ENCODE data around the gene MECR.

Gene MECR

GRCh38 chr1:29255134-29255666, 24.5 kb upstream of the MECR start:
- DNase-seq (ENCODE audit: low read depth), result no peak

DNA sequence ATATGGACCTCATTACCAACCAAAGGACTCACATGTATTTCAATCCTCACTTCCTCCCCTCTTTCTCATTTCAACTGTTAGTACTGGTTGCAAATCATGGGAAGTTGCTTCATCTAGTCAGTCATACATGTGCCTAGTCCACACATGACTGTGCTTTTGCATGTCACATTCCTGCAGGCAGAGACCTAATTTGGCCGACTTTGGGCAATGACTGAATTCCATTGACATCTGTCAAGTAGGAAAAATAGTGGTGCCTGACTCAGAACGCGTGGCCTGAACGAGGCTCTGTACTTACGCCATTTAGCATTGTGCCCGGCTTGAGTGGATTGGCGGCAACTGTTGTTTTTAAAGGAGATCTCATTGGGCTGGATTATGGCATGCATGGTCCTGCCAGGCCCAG, 23.6 kb upstream of the MECR start:
- peak; percentile 27 for DNase-seq (ENCODE audit: low read depth)

DNA sequence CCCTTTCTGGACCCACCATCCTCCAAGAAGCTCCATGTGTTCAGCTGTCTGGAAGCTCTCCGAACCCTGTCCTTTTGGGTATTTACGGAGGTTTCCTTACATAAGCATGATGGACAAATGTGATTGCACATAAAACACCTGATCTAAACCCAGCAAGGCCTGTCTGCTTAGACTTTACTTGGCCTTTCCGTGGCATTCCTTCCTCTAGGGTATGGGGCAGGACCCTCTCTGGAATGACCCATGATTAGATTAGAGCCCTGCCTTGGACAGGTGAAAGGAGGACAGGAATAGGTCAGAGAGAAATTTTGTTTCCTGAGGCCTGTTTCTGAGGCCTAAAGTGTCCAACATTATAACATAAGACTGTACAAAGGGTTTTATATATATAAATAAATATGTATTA, 22.4 kb upstream of the MECR start:
- DNase-seq (ENCODE audit: low read depth), result no peak

- DNase-seq (ENCODE audit: low read depth), result no peak
These were observed 20.7 kb upstream of the MECR start for GRCh38 chr1:29251164-29252124.

- peak; percentile 18 for DNase-seq (ENCODE audit: low read depth)
These were observed 19.3 kb upstream of the MECR start for GRCh38 chr1:29249951-29250581.

GRCh38 chr1:29249170-29249691, 18.5 kb upstream of the MECR start:
- DNase-seq (ENCODE audit: low read depth), result peak; percentile 69

DNA sequence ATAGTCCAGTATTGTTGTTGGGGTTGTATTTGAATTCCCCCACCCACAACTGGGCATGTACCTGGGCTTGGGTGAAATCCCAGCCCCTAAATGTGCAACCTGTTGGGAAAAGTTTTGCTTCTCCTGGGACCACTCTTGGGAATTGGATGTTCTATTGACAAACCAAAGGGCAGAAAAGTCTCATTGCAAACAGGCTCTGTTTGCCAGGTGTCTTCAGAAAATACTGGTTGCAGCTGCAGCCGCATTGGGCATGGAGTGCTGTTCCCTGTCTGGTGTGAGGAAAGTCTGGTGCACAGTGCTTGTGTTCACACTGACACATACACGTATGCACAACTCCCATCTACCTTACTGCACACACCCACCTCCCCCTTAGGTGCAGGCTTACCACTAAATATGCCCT, 17.7 kb upstream of the MECR start:
- DNase-seq (ENCODE audit: low read depth), result no peak

- DNase-seq (ENCODE audit: low read depth), result no peak
These were observed 17.0 kb upstream of the MECR start for GRCh38 chr1:29247571-29248273.

DNA sequence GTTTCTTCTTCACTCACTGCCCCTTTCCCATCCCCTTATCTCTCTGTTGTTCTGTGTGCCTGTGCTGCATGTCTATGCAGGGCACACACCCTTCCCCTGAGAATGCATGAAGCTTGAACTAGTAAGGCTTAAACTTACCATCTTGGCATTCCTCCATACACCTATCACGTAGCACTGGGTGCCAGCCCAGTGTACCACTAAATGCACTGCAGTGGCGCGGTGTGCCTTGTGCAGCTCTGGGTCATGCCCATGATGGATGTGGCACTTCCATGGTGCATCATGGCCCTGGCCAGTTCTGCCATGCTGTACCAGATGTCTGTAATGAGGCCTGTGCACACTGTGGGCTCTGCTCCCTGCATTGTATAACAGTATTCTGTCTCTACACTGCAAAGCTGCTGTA, 16.3 kb upstream of the MECR start:
- DNase-seq (ENCODE audit: low read depth), result no peak

DNA sequence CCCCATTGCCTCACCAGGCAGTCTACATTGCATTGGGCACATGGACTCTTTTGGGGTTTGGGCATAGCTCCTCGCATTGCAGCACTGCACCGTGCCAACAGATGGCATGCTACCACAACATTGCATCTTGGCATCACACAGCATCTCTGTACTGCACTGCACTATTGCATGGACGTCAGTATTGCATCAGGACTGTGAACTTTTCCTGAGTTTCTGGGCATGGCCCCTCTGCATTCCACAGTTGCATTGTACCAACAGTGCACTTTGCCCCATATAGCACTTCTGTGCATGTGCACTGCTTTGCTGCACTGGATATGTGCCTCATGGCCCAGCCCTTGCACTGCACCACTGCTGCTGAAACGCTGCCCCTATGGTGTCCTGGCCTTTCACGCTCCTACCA, 15.1 kb upstream of the MECR start:
- peak; percentile 52 for DNase-seq (ENCODE audit: low read depth)

DNA sequence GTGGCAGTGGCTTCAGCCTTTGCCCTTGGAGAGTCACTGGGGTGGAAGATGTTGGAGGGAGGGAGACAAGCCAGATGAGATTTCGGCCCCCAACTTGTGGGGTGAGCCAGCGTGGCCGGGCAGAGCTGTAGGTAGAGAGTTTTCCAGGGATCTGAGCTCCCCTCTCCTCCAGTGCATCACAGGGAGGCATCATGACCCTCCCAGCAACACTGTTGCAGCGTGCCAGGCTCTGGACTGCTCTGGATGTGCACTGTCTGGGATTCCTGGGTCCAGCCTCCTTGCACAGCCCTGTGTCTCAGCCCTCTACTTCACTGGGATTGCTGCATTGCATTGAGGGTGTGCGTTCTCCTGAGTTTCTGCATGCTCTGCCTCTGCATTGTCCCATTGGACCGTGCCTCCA, 14.5 kb upstream of the MECR start:
- DNase-seq (ENCODE audit: low read depth), result no peak

DNA sequence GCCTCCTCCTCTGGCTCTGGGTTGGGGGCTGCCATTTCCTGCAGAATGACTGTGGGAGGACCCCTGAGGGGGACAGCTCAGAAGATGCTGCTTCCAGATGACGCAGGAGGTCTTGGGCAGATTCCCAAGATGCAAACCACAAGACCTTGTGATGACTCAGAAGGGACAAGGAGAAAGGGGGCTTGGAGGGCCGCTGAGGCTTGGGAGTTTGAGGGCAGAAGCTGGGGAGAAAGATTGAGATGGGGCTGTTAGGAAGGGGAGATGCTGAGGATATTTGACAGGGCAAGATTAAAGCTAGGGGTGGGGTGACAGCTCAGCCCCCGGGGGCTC, 13.1 kb upstream of the MECR start:
- peak; percentile 82 for DNase-seq (ENCODE audit: low read depth)

- no peak for DNase-seq (ENCODE audit: low read depth)
These were observed 12.5 kb upstream of the MECR start for GRCh38 chr1:29243023-29243870.

DNA sequence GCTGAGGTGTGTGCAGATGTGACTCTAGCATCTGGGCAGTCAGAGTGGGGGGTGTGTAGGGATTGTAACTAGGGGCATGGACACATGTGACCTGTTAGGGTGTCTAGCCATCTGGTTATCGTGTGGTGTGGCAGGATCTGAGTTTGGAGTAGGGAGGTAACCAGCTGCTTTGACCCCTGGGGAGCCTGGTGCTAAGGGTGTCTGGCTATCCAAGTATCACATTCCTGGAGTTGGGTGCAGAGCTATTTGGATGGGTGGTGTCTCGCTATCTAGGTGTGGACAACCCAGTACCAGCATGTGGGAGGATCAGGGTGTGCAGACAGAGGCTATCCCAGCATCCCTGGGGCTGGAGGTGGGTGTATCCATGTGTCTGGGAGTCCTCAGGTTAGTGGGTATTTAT, 10.3 kb upstream of the MECR start:
- no peak for DNase-seq (ENCODE audit: low read depth)

GRCh38 chr1:29240400-29240837, 9.7 kb upstream of the MECR start:
- DNase-seq (ENCODE audit: low read depth), result no peak

GRCh38 chr1:29239142-29239541, 8.4 kb upstream of the MECR start:
- DNase-seq (ENCODE audit: low read depth), result peak; percentile 21

GRCh38 chr1:29238620-29239002, 7.9 kb upstream of the MECR start:
- no peak for DNase-seq (ENCODE audit: low read depth)

- DNase-seq (ENCODE audit: low read depth), result peak; percentile 43
These were observed 7.3 kb upstream of the MECR start for GRCh38 chr1:29237852-29238619.

DNA sequence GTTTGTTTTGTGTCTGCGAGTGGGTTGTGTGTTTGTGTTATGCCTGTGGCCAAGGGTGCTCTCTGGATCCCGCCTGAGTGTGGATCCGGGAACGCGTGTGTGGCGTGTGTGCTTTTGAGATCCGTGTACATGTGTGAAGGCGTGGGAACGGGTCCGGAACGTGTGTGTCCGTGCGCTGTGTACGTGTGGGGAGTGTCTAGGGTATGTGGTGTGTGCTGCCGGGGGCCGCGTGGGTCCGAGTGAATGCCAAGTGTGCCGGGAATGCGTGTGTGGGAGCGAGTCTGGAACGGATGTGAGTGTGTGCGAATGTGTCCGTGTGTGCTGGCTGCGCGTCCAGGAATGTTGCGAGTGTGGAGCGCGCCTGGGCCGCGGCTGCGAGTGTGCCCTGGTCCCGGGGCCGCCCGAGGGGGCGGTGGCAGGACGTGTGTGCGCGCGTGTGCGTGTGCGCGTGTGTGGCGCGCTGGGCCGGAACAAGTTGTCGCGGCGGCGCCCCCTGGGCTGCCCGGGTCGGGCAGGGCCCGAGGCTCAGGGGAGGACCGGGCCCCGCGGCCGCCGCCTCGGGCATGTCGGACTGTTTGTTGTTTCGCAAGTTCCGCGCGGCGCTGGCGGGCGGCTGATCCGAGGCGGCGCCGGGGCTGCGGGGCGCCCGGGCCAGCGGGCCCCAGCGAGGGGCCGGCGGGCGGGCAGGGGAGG, 6.5 kb upstream of the MECR start:
- peak; percentile 51 for DNase-seq (ENCODE audit: low read depth)

DNA sequence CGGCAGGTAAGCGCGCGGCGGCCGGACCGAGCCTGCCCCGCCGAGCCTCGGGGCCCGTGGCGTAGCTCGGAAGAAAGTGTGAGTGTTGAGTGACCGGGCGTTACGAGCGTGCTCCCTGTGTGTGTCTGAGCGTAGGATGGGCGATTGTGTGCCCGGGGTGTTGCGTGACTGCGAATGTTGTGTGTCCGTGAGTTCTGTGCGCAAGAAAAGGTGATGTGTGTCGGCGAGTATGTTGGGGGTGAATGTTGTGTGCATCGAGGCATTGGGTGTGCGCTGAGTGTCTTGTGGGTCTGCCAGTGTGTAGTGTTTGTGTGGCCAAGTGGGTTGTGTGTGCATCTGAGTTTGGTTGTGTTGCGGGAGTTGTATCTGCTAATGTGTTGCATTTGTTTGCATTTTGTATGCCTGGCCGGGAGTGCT, 6.0 kb upstream of the MECR start:
- peak; percentile 39 for DNase-seq (ENCODE audit: low read depth)
